ENCODE results near the gene SLC26A8.

GRCh38 chr6:36061236-36061635, 36.8 kb upstream of the SLC26A8 start:
- TF ChIP-seq CTCF (conservative IDR thresholded peaks at IDR 0.05), result no peak
- no peak for TF ChIP-seq ZFX (IDR thresholded peaks at IDR 0.05)
